ENCODE results near the gene NTSR2. TPM values are rescaled to one million over a fixed set of nuclear protein-coding genes. Genes with fewer than 3 reads are reported as not detected.

NTSR2 gene
- total RNA-seq, 1 experiment from 2014 or later = not detected

DNA sequence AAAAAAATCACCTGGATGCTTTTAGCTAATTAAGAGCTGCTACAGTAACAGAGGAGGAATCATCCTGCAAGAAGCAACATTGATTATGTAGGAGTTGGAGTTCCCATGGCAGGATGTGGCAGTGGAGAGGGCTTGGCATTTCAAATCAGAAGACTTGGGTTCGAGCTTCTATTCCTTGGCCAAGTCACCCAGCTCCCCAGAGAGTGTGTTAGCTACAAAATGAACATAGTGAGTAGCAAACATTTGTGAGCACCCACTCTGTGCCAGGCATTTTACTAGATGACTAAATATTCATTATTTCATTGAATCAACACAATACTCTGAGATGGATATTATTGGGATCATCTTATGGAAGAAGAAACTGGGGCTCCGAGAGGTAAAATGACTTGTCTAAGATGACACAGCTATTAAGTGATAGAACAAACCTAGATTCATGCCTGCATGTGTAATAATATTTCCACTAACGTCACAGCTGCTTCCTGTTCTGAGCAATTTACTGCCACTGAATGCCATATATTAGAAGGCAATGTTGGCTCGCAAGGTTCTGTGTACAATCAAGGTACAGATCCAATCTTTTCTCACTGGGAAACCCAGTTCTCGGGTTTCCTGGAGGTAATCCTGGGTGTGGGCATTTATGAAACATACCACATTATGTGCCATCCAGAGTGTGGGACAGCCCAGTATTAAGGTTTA, 18.0 kb downstream of the NTSR2 start (continued):
- TF ChIP-seq, protein P1, sequence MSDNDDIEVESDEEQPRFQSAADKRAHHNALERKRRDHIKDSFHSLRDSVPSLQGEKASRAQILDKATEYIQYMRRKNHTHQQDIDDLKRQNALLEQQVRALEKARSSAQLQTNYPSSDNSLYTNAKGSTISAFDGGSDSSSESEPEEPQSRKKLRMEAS (CRISPR knock-in tag; IDR thresholded peaks at IDR 0.05) = no peak
- TF ChIP-seq, protein P2, sequence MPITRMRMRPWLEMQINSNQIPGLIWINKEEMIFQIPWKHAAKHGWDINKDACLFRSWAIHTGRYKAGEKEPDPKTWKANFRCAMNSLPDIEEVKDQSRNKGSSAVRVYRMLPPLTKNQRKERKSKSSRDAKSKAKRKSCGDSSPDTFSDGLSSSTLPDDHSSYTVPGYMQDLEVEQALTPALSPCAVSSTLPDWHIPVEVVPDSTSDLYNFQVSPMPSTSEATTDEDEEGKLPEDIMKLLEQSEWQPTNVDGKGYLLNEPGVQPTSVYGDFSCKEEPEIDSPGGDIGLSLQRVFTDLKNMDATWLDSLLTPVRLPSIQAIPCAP (CRISPR knock-in tag; IDR thresholded peaks at IDR 0.05) = no peak
- no peak for TF ChIP-seq IRF2 (CRISPR knock-in tag; IDR thresholded peaks at IDR 0.05; ENCODE audit: borderline replicate concordance, low read depth)
- no peak for TF ChIP-seq SOX15 (CRISPR knock-in tag; IDR thresholded peaks at IDR 0.05)
- TF ChIP-seq, protein P3, sequence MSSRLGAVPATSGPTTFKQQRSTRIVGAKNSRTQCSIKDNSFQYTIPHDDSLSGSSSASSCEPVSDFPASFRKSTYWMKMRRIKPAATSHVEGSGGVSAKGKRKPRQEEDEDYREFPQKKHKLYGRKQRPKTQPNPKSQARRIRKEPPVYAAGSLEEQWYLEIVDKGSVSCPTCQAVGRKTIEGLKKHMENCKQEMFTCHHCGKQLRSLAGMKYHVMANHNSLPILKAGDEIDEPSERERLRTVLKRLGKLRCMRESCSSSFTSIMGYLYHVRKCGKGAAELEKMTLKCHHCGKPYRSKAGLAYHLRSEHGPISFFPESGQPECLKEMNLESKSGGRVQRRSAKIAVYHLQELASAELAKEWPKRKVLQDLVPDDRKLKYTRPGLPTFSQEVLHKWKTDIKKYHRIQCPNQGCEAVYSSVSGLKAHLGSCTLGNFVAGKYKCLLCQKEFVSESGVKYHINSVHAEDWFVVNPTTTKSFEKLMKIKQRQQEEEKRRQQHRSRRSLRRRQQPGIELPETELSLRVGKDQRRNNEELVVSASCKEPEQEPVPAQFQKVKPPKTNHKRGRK (CRISPR knock-in tag; IDR thresholded peaks at IDR 0.05; ENCODE audit: borderline replicate concordance) = no peak
- no peak for TF ChIP-seq ZBTB21 (CRISPR knock-in tag; IDR thresholded peaks at IDR 0.05; ENCODE audit: borderline replicate concordance)
- TF ChIP-seq ZNF219 (CRISPR knock-in tag; IDR thresholded peaks at IDR 0.05; ENCODE audit: borderline replicate concordance) = no peak
- TF ChIP-seq NR1H2 (CRISPR knock-in tag; IDR thresholded peaks at IDR 0.05) = no peak
- TF ChIP-seq ZNF121 (CRISPR knock-in tag; IDR thresholded peaks at IDR 0.05) = no peak
- no peak for TF ChIP-seq JUN (CRISPR knock-in tag; IDR thresholded peaks at IDR 0.05)

DNA sequence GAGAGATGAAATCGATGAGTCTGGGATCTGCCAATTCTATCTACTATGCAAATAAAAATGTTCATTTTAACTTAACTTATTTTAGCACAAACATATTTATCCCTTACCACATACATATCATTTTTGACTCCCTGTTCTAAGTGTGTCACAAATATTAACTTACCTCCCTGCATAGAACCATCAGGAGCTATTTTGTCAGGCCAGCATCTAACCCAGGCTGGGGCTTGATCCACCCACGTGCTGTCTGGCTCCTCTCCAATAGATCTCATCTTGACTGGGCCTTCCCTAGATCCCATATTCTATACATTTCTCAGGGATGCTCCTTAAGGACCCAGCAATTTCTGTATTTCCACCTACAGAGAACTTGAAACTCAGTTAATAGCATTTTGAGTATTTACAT, 20.9 kb downstream of the NTSR2 start:
- H3K4me1 Mint-ChIP-seq = no peaks in the 10 kb centered on the region
- TF ChIP-seq EMX1 (CRISPR knock-in tag; IDR thresholded peaks at IDR 0.05) = no peak
- TF ChIP-seq JAZF1 (CRISPR knock-in tag; IDR thresholded peaks at IDR 0.05) = no peak
- TF ChIP-seq ZNF138 (CRISPR knock-in tag; conservative IDR thresholded peaks at IDR 0.05) = no peak
- TF ChIP-seq NR1H2 (CRISPR knock-in tag; IDR thresholded peaks at IDR 0.05) = no peak
- no peak for TF ChIP-seq RORB (CRISPR knock-in tag; IDR thresholded peaks at IDR 0.05)
- no peak for TF ChIP-seq ETV6 (CRISPR knock-in tag; IDR thresholded peaks at IDR 0.05)
- TF ChIP-seq, protein P4, sequence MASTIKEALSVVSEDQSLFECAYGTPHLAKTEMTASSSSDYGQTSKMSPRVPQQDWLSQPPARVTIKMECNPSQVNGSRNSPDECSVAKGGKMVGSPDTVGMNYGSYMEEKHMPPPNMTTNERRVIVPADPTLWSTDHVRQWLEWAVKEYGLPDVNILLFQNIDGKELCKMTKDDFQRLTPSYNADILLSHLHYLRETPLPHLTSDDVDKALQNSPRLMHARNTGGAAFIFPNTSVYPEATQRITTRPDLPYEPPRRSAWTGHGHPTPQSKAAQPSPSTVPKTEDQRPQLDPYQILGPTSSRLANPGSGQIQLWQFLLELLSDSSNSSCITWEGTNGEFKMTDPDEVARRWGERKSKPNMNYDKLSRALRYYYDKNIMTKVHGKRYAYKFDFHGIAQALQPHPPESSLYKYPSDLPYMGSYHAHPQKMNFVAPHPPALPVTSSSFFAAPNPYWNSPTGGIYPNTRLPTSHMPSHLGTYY (CRISPR knock-in tag; IDR thresholded peaks at IDR 0.05) = no peak
- TF ChIP-seq ATF1 (CRISPR knock-in tag; IDR thresholded peaks at IDR 0.05) = no peak
- TF ChIP-seq, protein P5, sequence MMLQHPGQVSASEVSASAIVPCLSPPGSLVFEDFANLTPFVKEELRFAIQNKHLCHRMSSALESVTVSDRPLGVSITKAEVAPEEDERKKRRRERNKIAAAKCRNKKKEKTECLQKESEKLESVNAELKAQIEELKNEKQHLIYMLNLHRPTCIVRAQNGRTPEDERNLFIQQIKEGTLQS (CRISPR knock-in tag; conservative IDR thresholded peaks at IDR 0.05) = no peak
- TF ChIP-seq, protein P6, sequence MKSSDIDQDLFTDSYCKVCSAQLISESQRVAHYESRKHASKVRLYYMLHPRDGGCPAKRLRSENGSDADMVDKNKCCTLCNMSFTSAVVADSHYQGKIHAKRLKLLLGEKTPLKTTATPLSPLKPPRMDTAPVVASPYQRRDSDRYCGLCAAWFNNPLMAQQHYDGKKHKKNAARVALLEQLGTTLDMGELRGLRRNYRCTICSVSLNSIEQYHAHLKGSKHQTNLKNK (CRISPR knock-in tag; IDR thresholded peaks at IDR 0.05) = no peak
- TF ChIP-seq ZNF232 (CRISPR knock-in tag; IDR thresholded peaks at IDR 0.05) = no peak
- TF ChIP-seq TEAD1 (CRISPR knock-in tag; IDR thresholded peaks at IDR 0.05) = no peak
- TF ChIP-seq SMAD3 (CRISPR knock-in tag; IDR thresholded peaks at IDR 0.05; ENCODE audit: borderline replicate concordance) = no peak
- TF ChIP-seq, protein P7, sequence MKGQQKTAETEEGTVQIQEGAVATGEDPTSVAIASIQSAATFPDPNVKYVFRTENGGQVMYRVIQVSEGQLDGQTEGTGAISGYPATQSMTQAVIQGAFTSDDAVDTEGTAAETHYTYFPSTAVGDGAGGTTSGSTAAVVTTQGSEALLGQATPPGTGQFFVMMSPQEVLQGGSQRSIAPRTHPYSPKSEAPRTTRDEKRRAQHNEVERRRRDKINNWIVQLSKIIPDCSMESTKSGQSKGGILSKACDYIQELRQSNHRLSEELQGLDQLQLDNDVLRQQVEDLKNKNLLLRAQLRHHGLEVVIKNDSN (CRISPR knock-in tag; IDR thresholded peaks at IDR 0.05) = no peak
- TF ChIP-seq TP53 (CRISPR knock-in tag; IDR thresholded peaks at IDR 0.05) = no peak
- TF ChIP-seq, protein P8, sequence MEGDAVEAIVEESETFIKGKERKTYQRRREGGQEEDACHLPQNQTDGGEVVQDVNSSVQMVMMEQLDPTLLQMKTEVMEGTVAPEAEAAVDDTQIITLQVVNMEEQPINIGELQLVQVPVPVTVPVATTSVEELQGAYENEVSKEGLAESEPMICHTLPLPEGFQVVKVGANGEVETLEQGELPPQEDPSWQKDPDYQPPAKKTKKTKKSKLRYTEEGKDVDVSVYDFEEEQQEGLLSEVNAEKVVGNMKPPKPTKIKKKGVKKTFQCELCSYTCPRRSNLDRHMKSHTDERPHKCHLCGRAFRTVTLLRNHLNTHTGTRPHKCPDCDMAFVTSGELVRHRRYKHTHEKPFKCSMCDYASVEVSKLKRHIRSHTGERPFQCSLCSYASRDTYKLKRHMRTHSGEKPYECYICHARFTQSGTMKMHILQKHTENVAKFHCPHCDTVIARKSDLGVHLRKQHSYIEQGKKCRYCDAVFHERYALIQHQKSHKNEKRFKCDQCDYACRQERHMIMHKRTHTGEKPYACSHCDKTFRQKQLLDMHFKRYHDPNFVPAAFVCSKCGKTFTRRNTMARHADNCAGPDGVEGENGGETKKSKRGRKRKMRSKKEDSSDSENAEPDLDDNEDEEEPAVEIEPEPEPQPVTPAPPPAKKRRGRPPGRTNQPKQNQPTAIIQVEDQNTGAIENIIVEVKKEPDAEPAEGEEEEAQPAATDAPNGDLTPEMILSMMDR (IDR thresholded peaks at IDR 0.05) = no peak
- TF ChIP-seq, protein P9, sequence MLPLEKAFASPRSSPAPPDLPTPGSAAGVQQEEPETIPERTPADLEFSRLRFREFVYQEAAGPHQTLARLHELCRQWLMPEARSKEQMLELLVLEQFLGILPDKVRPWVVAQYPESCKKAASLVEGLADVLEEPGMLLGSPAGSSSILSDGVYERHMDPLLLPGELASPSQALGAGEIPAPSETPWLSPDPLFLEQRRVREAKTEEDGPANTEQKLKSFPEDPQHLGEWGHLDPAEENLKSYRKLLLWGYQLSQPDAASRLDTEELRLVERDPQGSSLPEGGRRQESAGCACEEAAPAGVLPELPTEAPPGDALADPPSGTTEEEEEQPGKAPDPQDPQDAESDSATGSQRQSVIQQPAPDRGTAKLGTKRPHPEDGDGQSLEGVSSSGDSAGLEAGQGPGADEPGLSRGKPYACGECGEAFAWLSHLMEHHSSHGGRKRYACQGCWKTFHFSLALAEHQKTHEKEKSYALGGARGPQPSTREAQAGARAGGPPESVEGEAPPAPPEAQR (CRISPR knock-in tag; IDR thresholded peaks at IDR 0.05) = no peak
- TF ChIP-seq GTF2I (CRISPR knock-in tag; conservative IDR thresholded peaks at IDR 0.05) = no peak
- no peak for TF ChIP-seq PRRX2 (CRISPR knock-in tag; IDR thresholded peaks at IDR 0.05)
- H3K4me3 Mint-ChIP-seq = no peak overlapping the region
- H3K36me3 Mint-ChIP-seq = no peaks in the 10 kb centered on the region
- no peak overlapping the region for H3K27ac Mint-ChIP-seq
- no peaks in the 10 kb centered on the region for H3K9me3 Mint-ChIP-seq
- DNase-seq (ENCODE audit: low spot score) (no peak), ATAC-seq (no peak)
- CTCF ChIA-PET = no interaction called here
- POLR2A ChIA-PET = no interaction called here
- no peaks in the 10 kb centered on the region; the same call in 1 of the 2 replicates for H3K27me3 Mint-ChIP-seq (ENCODE audit: low read depth)

All from WTC11 (cell line).